GM21529 (cell line): ENCODE results near the gene UNC93A.
"Not testable (repeated sequence)": the region's sequence is repeated elsewhere in the genome, so short reads cannot be mapped to it uniquely, and the experiment has no call there.

Experiments used
- ATAC-seq: cut with Tn5 transposase; IDR thresholded peaks from one replicate; pipeline ENCODE4 v1.9.1; 2021; ENCODE audit not compliant: unreplicated experiment

The UNC93A gene

GRCh38 chr6:167270499-167271311, 20.4 kb upstream of the UNC93A start:
- ATAC-seq: no peak

DNA sequence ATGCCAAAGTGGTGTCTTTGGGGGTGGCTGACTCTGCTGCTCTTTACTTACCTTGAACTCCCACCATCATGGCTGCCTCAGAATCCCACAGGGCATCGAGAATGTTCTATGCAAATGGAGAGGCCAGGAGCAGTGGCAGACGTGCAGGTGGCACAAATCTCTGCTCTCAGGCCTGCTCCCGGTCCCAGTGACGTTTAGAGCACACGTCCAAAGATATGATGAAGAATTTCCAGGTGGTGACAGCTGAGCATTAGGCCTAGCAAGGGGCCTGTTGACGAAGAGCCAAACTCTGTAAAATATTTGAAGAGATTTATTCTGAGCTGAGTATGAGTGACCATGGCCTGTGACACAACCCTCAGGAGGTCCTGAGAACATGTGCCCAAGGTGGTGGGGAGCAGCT, 19.0 kb upstream of the UNC93A start:
- ATAC-seq: no peak

DNA sequence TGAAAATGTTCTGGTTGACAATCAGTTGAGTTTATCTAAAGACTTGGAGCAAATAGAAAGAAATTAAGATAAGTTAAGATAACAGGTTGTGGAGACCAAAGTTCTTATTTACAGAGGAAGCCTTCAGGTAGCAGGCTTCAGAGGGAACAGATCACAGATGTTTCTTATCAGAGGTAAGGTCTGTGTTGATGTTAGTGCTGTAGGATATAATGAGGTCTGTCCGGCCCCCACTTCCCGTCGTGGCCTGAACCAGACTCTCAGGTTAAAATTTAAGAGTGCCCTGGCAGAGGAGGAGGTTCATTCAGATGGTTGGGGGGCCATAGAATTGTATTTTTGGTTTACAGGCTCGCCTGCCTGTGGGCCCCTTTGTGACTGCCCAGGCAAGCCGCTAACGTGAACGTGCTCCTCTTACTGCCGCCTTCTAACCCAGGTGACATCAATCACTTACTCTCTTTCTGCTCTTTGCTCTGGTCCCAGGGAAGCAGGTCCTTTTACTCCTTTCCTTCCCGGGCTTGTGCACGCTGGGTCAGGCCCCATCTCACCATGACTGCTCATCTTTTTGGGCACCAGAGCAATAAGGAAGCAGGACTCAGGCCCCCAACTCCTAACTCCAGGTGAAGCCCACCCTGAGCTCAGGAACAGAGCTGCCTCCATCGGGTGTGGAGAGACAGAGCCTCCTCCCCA, 18.3 kb upstream of the UNC93A start:
- ATAC-seq: no peak

GRCh38 chr6:167274270-167274669, 16.8 kb upstream of the UNC93A start:
- ATAC-seq: no peak

DNA sequence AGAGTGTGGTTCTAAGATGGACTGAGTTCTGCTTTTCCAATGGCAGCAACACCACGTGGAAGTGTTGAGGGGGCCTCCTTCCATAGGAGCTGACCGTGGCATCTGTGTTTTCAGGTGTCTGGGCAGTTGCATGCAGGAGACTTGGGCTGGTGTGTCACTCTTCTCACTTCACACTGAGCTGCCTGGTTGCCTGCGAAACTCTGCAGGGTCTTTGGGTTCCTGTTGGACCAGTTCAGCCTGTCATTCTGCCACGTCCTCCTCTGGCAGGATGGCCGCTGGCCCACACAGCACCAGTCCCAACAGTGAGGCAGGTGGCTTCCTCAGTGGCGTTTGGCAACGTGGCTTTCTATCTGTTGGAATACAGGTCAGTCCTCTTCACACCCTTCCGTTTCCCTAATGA, 16.1 kb upstream of the UNC93A start:
- no peak for ATAC-seq

DNA sequence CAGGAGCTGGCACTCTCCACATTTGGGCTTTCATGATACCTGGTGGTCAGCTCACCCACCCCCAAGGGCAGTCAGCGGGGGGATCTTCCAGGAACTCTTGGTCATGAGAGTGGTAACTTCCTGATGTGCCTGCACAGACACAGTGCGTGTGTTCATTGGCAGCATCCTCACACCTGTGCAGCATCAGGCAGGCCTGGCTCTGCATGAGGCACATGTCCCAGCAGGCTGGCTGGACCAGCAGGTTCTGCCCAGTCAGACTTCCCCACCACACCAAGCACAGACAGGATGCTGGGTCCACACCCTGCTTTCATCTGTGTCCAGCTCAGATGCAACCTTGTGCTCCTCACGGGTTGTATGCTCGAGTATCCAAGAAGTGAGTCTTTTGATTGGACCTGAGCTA, 15.7 kb upstream of the UNC93A start:
- no peak for ATAC-seq

- ATAC-seq: no peak
Observed at GRCh38 chr6:167276772-167277533, 14.2 kb upstream of the UNC93A start.

- not testable (repeated sequence) for ATAC-seq
Observed at GRCh38 chr6:167278173-167278940, 12.8 kb upstream of the UNC93A start.

DNA sequence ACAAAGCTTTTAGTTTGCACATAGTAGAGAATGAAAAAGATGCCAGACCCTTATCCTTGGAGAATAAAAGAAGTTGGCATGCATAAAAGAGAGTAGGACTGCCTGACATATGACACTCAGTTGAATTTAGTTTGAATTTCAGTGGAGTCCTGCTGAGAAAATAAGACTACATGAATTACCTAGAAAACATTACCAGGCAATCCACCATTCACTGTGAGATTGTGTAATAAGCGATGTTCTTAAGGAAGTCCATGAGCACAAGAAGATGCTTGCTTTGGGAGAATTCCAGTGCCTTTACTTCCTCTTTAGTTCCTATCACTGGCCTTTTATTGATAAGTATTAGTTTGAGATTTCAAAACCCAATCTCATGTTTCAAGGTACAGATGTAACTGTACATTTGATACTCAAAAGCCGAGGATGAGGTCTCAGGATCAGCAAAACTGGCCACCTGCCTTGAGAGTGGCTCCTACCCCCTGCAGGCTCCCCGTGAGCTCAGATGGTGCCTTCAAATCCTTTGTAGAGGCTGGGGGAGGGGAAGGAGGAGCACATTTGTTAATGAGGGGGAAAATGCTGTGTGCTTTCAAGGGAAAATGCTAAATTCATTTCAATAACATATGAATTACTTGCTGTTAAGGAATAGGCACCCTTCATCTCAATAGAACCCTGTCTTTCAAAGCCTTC, 11.2 kb upstream of the UNC93A start:
- no peak for ATAC-seq

GRCh38 chr6:167280466-167280865, 10.6 kb upstream of the UNC93A start:
- not testable (repeated sequence) for ATAC-seq

GRCh38 chr6:167282165-167282564, 8.9 kb upstream of the UNC93A start:
- no peak for ATAC-seq

- ATAC-seq: not testable (repeated sequence)
Observed at GRCh38 chr6:167284565-167284964, 6.5 kb upstream of the UNC93A start.

DNA sequence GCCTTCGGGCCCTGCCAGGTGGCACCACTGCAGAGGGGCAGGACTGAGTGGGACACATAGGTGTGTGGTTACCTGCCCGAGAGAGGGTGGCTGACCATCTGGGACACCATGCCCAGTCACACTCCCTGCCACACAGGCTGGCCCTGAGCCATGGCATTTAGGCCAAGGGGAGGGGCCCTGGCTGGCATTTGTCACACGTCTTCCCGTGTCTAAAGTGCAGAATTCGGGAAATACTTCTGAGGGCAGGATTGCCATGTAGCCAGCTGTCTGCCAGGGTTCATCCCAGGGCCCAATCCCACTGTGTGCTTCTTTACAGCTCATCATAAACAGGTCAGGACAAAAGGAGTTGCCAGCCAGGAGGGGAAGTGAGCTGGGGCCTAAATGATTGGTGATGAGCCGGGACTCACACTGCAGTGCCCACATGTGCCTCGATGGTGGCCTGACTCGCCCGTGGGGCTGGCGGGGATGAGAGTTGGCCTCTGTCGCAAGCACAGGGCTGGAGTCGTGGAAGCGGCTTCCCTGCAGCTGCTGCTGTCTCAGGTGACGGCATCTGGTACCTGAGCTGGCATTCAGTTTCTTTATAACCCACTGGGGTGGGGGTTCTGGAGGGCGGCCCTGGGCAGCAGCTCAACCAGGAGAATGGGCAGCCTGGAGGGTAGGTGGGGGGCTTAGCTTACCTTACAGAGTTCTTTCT, 5.9 kb upstream of the UNC93A start:
- ATAC-seq: no peak

DNA sequence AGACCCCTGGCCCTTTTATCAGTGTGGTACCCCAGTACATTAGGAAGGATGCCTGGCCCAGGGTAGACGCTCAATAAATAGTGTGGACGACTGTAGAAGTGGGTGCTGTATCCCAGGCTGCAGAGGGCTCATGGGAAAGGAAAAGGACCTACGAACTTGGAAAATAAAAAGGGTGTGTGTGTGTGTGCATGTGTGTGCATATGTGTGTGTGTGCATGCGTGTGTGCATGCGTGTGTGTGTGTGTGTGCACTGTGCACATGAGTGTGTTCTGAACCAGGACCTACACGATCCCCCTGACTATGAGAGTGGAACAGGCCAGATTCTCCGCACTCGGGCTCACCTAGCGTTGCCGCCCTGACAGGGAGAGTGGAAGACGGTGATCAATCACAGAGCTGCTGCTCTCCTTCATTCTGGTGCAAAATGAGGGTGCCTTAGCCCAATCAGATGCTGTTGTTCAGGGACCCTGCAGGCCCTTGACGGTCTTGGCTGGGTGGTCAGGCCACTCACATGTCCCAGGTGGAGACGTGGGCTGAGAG, 3.5 kb upstream of the UNC93A start:
- ATAC-seq: no peak

GRCh38 chr6:167288591-167289225, 2.4 kb upstream of the UNC93A start:
- ATAC-seq: peak; percentile 87

- ATAC-seq: not testable (repeated sequence)
Observed at GRCh38 chr6:167289291-167289690, 1.8 kb upstream of the UNC93A start.

GRCh38 chr6:167291623-167292300, 647 bp downstream of the UNC93A start:
- ATAC-seq: no peak

- no peak for ATAC-seq
Observed at GRCh38 chr6:167292301-167293087, 1.4 kb downstream of the UNC93A start.
